Measurements from ENCODE around the gene TMCO1. TPM values are rescaled to one million over a fixed set of nuclear protein-coding genes. Genes with fewer than 3 reads are reported as not detected.

Gene TMCO1
- total RNA-seq, 1 experiment from 2014 or later = 138 TPM

- Mint-ChIP-seq H3K9me3 (ENCODE audit: unreplicated experiment) (no peaks in the 10 kb centered on the region), H3K27ac (ENCODE audit: unreplicated experiment) (no peak overlapping the region), H3K36me3 (ENCODE audit: insufficient read depth, unreplicated experiment) (peaks cover 16% of the 10 kb centered on the region), H3K27me3 (ENCODE audit: insufficient read depth, unreplicated experiment) (no peaks in the 10 kb centered on the region), H3K4me3 (ENCODE audit: unreplicated experiment) (no peak overlapping the region), H3K4me1 (ENCODE audit: low read depth, unreplicated experiment) (no peaks in the 10 kb centered on the region)
- H3K4me1 ChIP-seq = no peaks in the 10 kb centered on the region
- DNase-seq = no peak
- no TSS peak for BruUV-seq (replicated peaks)
- intact Hi-C loops (cut with micrococcal nuclease; ENCODE audit: unreplicated experiment) = no loop called here
- TF ChIP-seq, protein P1, sequence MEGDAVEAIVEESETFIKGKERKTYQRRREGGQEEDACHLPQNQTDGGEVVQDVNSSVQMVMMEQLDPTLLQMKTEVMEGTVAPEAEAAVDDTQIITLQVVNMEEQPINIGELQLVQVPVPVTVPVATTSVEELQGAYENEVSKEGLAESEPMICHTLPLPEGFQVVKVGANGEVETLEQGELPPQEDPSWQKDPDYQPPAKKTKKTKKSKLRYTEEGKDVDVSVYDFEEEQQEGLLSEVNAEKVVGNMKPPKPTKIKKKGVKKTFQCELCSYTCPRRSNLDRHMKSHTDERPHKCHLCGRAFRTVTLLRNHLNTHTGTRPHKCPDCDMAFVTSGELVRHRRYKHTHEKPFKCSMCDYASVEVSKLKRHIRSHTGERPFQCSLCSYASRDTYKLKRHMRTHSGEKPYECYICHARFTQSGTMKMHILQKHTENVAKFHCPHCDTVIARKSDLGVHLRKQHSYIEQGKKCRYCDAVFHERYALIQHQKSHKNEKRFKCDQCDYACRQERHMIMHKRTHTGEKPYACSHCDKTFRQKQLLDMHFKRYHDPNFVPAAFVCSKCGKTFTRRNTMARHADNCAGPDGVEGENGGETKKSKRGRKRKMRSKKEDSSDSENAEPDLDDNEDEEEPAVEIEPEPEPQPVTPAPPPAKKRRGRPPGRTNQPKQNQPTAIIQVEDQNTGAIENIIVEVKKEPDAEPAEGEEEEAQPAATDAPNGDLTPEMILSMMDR (IDR thresholded peaks at IDR 0.05; ENCODE audit: insufficient read depth in 1 of 2, low read depth in 1 of 2, low read length in 1 of 2, severe bottlenecking in 1 of 2, unreplicated experiment in 1 of 2) = no peak
- no peak overlapping the region for H3K4me3 ChIP-seq (ENCODE audit: low read depth, low read length)
- no peaks in the 10 kb centered on the region for H3K27me3 ChIP-seq (replicated peaks; ENCODE audit: control insufficient read depth, insufficient read depth, low read length)
- no peaks in the 10 kb centered on the region for H3K9me3 ChIP-seq
- H3K36me3 ChIP-seq (ENCODE audit: control insufficient read depth, insufficient read depth, low read length) = no peaks in the 10 kb centered on the region
- POLR2A ChIA-PET = interaction anchor here (0.7 kb wide), 1 partner anchor 12 kb away, joined by 4 read pairs; no protein-coding TSS in a partner anchor
- CTCF ChIA-PET = no interaction called here
Measured at GRCh38 chr1:165734906-165735305, 33.8 kb downstream of the TMCO1 start.

DNA sequence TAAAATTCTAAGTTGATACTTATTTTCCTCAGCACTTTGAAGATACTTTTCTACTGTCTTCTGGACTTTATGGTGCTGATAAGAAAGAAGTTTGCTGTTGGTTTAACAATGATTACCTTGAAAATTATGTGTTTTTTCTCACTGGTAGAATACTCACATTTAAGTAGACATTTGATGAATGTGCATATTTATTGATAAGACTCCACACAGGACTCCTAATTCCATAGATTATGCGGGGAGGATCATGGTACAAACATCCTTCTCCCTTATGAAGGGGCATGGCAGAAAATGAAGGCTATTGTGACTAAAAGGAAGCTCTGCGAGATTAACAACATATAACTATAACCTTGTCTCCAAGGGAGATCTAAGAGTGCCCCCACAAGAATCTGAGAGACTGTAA is 41.8 kb downstream of the TMCO1 start:
- DNase-seq = no peak
- intact Hi-C loops (cut with micrococcal nuclease; ENCODE audit: unreplicated experiment) = no loop called here
- ChIA-PET CTCF (no interaction called here), POLR2A (no interaction called here)
- no TSS peak for BruUV-seq (replicated peaks)
- Mint-ChIP-seq H3K4me3 (ENCODE audit: unreplicated experiment) (no peak overlapping the region), H3K4me1 (ENCODE audit: low read depth, unreplicated experiment) (peaks cover 5% of the 10 kb centered on the region), H3K27ac (ENCODE audit: unreplicated experiment) (no peak overlapping the region), H3K9me3 (ENCODE audit: unreplicated experiment) (no peaks in the 10 kb centered on the region), H3K27me3 (ENCODE audit: insufficient read depth, unreplicated experiment) (no peaks in the 10 kb centered on the region), H3K36me3 (ENCODE audit: insufficient read depth, unreplicated experiment) (peaks cover 24% of the 10 kb centered on the region)
- TF ChIP-seq, protein P1 (IDR thresholded peaks at IDR 0.05; ENCODE audit: insufficient read depth in 1 of 2, low read depth in 1 of 2, low read length in 1 of 2, severe bottlenecking in 1 of 2, unreplicated experiment in 1 of 2) = no peak
- Histone ChIP-seq H3K9me3 (no peaks in the 10 kb centered on the region), H3K36me3 (ENCODE audit: control insufficient read depth, insufficient read depth, low read length) (no peaks in the 10 kb centered on the region), H3K27me3 (replicated peaks; ENCODE audit: control insufficient read depth, insufficient read depth, low read length) (no peaks in the 10 kb centered on the region), H3K4me3 (ENCODE audit: low read depth, low read length) (no peak overlapping the region), H3K4me1 (no peaks in the 10 kb centered on the region)

DNA sequence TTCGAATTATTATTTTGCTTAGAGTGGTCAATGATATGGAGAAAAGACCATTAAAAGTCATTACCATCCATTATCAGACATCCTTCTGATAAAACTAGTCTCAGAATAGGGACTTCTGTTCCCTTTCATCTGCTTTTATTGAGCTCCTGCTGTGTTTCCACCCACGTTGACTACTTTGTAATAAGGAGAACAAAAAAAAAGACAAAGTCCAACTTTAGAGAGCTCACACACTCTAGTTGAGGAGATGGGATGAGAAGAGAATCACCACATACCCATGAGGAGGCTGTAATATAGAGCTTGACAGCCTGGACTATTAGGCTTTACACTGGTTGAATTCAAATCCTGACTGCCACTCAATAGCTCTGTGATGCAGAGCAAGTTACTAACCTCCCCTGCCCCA is 42.5 kb downstream of the TMCO1 start:
- H3K27me3 ChIP-seq (replicated peaks; ENCODE audit: control insufficient read depth, insufficient read depth, low read length) = no peaks in the 10 kb centered on the region
- H3K36me3 ChIP-seq (ENCODE audit: control insufficient read depth, insufficient read depth, low read length) = no peaks in the 10 kb centered on the region
- Mint-ChIP-seq H3K4me3 (ENCODE audit: unreplicated experiment) (no peak overlapping the region), H3K27ac (ENCODE audit: unreplicated experiment) (no peak overlapping the region), H3K4me1 (ENCODE audit: low read depth, unreplicated experiment) (peaks cover 5% of the 10 kb centered on the region), H3K9me3 (ENCODE audit: unreplicated experiment) (no peaks in the 10 kb centered on the region), H3K27me3 (ENCODE audit: insufficient read depth, unreplicated experiment) (no peaks in the 10 kb centered on the region), H3K36me3 (ENCODE audit: insufficient read depth, unreplicated experiment) (peaks cover 24% of the 10 kb centered on the region)
- DNase-seq = no peak
- intact Hi-C loops (cut with micrococcal nuclease; ENCODE audit: unreplicated experiment) = no loop called here
- BruUV-seq (replicated peaks) = no TSS peak
- H3K4me3 ChIP-seq (ENCODE audit: low read depth, low read length) = no peak overlapping the region
- ChIA-PET CTCF (no interaction called here), POLR2A (no interaction called here)
- H3K4me1 ChIP-seq = no peaks in the 10 kb centered on the region
- H3K9me3 ChIP-seq = no peaks in the 10 kb centered on the region
- TF ChIP-seq, protein P1 (IDR thresholded peaks at IDR 0.05; ENCODE audit: insufficient read depth in 1 of 2, low read depth in 1 of 2, low read length in 1 of 2, severe bottlenecking in 1 of 2, unreplicated experiment in 1 of 2) = no peak

Data from Caco-2 (cell line).